ENCODE measurements around the gene RSL24D1.

- TF ChIP-seq POLR2AphosphoS5 (IDR thresholded peaks at IDR 0.05; ENCODE audit: borderline replicate concordance, low read depth, low read length) = no peak
- TF ChIP-seq EZH2 (IDR thresholded peaks at IDR 0.05) = no peak
- no peak for TF ChIP-seq FOXP2 (optimal IDR thresholded peaks at IDR 0.05; ENCODE audit: control extremely low read depth, extremely low read length, insufficient read depth)
Observed at GRCh38 chr15:55240125-55240760, 43.5 kb upstream of the RSL24D1 start.

Measured in SK-N-MC (cell line).